ENCODE measurements around the gene MLEC.
A peak's percentile ranks its signal among the peaks of the same experiment; 100 is the strongest.

The MLEC gene, protein sequence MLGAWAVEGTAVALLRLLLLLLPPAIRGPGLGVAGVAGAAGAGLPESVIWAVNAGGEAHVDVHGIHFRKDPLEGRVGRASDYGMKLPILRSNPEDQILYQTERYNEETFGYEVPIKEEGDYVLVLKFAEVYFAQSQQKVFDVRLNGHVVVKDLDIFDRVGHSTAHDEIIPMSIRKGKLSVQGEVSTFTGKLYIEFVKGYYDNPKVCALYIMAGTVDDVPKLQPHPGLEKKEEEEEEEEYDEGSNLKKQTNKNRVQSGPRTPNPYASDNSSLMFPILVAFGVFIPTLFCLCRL

GRCh38 chr12:120686690-120687577 lies at the start of gene MLEC:
MLEC (plus strand) TSS chr12:120687149; CDS start chr12:120687297, 148 bp downstream.
- DNase-seq, result peak; percentile 100

DNA sequence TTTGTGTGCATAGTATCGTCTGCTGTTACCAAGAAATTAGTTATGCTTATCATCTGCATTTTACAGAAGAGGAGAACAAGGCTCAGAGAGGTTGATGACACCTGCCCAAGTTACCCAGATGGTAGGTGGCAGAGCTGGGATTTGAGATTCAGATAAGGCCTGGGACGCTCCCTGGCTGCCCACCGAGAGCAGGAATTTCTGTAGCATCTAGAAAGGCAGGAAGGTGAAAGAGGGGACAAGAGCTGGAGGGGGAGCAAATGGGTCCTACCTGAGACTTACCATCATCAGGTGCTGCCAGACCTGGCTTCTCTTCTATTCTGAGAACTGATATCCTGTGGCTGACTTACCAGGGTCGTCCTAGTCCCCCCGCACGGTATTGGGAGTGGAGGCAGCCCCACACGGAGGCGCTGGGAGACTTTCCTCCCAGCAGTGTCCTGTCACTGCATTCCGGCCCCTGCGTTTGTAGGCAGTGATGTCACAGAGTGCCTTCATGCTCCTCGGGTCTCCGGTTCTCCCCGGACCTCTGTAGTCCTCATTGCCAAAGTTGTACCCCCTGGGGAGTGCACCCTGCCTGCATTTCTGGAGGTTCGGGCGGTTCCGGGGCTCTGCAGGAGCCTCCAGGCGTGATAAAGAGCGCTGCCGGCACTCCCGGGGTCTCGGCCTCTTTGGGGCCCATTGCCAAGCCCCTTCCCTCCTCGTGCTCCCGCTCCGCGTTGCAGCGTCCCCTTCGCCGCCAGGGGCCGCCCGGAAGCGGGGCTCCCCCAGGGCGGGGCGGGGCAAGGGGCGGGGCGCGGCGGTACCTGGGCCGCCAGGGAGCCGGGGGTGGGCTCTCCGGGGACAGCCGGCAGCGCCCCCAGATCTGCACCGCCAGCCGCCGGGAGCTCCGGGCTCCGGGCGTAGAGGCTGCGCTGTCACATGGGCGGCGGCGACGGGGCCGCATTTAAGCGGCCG lies 46.9 kb upstream of the MLEC start, which contains the start of gene CABP1:
TSS of gene CABP1 (plus strand) at position 856 of the 951 bp plus-strand sequence. CDS start at position 916, 60 bp downstream.
- DNase-seq, result peak; percentile 45

DNA sequence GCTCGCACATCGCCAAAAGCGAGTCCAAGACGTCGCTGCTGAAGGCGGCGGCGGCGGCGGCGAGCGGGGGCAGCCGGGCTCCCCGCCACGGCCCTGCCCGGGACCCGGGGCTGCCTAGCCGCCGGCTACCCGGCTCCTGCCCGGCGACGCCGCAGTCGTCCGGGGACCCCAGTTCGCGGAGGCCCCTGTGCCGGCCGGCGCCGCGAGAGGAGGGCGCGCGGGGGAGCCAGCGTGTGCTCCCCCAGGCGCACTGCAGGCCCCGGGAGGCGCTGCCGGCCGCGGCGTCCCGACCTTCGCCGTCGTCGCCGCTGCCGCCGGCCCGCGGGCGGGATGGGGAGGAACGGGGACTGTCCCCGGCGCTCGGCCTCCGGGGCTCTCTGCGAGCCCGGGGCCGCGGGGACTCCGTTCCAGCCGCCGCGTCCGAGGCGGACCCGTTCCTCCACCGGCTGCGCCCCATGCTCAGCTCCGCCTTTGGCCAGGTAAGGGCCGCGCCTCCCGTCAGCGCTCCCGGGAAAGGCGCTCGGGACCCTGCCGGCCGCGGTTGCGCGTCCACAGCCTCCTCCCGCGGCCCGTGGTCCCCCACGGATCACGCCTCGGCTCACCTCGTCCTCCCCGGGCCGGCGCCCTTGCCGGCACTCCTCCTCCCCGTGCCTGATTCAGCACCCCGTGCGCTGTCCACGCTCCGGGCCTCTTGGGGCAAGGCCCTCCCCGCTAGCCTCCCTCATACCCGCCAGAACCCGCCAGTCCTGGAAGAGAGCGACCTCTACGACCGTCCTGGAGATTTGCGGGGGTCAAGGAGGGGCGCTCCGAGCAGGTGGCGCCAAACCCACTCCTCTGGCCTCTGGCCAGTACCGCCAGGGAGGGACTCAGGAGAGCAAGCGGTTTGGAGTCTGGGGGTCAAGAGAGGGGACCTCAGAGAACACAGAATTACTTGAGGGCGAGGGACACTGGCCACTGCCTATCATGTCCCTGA lies 45.8 kb upstream of the MLEC start:
- DNase-seq, result peak; percentile 66

DNA sequence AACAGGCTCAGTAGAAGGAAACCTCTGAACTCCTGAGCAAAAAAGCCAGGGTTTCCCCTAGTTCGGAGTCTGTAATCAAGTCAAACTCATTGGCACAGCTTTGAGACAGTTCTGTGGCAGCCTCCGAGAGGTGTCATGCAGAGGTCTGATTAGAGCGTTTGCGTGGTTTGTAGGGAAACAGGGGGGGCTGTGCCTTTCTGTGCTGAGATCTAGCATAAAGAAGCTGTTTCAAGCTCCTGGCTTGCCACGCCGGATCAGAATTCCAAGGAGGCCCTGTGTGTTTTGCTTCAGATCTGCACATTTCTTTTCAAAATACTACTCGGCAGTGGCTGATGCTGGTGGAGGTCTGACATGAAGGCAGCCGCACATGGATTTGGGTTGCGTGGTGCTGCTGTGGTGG lies 44.8 kb upstream of the MLEC start:
- no peak for DNase-seq

DNA sequence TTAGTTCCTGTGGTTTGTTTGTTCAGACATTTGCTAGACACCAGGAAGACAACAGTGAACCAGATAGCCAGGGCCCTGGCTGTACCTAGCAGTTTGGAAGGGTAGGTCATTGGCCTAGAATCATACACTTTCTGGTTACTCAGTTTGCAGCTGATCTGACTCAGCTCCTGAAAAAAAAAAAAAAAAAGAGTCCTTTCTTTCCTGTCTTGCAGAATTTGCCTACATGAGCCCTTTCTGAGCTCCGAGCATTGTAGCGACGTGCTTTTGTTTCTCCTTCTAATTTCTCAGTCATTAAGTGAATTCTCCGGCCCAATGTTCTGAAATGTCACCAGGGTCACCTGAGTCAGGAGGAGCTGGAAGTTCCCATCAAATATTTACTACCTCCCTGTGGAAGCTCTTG lies 44.1 kb upstream of the MLEC start:
- DNase-seq, result no peak

GRCh38 chr12:120643574-120643973 lies 43.4 kb upstream of the MLEC start:
- DNase-seq, result no peak

DNA sequence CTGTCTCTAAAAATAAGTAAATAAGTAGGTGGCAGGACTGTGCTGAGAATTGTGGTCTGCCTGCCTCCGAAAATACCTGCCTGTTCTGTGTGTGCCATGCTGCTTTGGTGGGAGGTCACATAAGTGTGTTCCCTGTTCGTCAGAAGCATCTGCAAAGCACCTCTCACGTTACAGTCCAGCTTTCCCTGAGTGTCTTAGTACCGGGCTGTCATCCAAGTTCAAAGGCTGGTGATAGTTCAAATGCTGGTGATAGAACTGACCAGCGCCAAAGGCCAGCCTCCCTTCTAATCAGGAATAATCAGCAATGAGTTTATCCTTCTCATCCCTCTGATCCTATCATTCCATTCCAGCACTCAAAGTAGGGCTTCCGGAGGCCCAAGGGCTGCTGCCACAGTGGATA lies 40.9 kb upstream of the MLEC start:
- DNase-seq, result no peak

DNA sequence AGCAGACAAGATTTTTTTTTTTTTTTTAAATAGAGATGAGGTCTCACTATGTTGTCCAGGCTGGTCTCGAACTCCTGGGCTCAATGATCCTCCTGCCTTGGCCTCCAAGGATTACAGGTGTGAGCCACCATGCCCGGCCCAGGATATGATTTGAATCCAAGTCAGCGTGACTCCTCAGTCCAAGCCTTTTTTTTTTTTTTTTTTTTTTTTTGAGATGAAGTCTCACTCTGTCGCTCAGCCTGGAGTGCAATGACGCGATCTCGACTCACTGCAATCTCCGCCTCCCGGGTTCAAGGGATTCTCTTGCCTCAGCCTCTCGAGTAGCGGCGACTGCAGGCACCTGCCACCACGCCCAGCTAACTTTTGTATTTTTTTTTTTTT lies 39.6 kb upstream of the MLEC start:
- no peak for DNase-seq

DNA sequence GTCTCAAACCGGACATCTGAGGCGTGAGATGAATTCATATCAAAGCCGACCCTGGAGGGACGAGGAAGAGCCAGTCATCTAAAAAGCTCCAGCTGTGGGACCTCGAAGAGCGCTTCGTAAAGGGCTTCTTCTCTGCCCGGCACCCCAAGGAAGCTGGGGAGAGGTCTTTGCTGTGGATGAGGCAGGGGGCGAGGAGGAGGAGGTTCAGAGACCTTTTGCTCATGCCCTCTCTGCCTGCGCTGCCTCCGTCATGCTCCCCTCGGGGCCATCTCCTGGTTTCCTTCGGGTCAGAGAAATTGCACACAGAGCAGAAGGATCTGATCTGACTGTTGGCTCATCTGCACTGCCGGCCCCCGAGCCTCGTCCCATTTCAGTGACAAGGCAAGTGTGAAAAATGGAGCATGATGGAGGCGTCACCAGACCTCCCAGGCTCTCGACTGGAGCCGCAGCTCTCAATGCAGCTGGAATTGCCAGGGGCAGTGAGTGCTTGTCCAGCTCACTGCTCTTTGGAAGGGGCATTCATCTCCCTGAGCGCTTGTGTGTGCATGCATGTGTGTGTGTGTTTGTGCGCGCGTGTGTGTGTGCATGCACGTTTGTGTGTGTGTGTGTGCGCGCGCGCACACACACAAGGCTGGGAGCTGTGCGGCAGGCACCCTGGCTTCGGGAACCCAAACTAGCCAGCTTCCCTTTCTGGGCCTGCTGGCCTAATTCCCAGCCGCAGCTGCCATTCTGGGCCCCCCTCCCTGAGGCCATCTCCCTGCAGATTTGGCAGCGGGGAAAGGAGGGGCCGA lies 37.3 kb upstream of the MLEC start:
- peak; percentile 56 for DNase-seq

DNA sequence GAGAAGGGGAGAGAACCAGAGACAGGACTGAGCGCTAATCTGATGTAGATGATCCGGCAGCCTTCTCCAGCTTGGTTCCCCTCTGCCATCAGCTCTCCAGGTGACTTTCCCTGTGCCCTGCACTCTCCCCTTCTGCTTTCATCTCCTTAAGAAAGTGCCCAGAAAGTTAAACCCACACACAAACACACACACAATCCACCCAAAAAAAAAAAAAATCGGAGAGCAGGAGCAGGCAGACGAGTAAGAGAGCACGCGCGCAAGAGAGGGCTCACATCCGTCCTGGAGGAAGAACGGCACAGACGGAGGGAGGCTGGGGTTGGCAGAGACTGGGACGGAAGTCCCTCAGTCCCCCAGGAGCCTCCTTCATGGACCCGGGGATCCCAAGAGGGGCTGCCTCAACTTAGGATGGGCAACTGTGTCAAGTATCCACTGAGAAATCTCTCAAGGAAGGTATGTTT lies 36.7 kb upstream of the MLEC start:
- DNase-seq, result no peak

DNA sequence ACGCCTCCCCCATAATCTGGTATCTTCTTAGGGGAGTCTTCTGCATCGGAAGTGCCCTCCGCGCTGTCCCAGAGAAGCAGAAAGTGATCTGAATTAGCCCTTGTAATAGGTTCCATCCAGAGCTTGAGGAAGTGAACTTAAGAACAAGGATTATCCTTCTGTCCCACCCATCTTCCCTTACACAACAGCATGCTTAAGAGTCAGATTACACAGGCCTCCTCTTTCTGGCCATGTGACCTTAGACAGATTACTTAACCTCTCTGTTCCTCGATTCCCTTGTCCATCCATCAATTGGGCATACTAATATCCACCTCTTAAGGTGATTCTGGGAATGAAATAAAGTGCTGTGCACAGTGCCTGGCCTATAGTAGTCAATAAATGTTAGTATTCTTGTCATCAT lies 35.1 kb upstream of the MLEC start:
- DNase-seq, result no peak

DNA sequence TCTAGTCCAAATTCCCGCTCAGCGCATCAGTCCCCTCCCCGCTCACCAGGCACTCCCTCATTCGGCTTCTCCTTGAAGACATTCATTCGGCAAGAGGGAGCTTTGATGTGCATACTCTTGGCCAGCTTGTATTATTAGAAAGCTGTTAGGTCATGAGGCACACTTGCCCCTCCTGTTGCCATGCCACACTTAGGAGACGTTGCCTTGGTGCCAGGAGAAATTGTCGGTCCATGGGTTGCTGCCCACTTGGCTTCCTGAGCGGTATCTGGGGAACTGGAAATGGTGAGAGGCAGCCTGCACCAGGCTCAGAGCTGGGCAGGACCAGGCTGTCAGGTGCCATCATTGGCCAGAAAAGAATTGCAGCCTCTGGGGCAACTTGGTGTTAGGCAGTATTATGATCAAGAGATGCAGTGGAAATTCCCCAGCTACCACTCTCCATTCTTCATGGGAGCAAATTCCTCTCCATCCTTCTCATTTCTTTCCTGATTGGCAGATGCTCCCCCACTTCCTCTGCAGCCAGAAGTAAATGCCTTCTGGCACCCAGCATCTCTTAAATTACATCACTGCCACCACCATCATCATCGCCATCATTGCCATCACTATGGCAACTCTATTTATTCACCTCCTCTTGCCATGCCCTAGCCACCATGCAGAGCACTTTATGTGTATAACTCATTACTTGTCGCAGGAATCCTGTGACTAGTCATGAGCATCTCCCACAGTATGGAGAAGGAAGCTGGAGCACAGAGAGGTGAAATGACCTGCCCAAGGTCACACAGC lies 34.1 kb upstream of the MLEC start:
- no peak for DNase-seq

DNA sequence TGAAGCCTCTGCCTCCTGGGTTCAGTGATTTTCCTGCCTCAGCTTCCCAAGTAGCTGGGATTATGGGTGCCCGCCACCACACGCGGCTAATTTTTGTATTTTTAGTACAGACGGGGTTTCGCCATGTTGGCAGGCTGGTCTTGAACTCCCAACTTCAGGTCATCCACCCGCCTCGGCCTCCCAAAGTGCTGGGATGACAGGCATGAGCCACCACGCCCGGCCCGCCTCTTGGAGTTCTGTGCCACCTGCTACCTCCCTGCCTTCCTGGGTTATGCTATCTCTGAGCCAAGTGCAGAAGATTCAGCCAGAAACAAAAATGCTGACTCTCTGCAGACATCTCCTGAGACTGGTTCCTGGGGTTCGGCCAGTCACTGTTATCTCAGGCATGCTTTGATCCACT lies 33.3 kb upstream of the MLEC start:
- DNase-seq, result no peak

DNA sequence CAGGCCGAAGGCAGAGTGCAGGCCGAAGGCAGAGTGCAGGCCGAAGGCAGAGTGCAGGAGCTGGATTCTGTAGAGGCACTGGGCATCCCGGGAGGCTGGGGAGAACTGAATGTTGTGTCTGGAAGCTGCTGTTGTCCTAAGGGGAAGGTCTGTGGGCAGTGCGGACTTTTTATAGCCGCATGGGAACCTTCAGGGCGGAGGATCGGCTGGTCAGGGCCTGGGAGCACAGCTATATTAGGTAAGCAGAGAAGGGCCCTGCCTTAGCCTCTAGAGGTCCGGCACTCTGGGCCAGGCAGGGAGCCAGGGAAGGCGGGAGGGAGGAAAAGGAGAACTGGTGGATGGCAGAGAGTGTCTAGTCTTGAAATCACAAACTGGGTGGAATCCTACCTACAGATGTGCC lies 32.3 kb upstream of the MLEC start:
- DNase-seq, result peak; percentile 45

DNA sequence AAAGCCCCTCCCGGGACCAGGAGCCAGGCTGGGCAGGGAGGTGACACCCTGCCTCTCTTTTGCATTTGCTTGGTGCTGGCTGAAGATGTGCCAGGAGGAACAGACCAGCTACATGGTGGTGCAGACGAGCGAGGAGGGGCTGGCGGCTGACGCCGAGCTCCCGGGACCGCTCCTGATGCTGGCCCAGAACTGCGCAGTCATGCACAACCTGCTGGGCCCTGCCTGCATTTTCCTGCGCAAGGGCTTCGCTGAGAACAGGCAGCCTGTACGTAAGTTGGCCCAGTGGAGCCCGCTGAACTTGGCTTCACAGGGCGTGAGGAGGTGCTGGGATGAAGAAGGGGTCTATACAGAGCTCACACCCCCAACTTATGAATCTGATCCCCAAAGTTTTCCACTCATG lies 30.9 kb upstream of the MLEC start:
- DNase-seq, result no peak

DNA sequence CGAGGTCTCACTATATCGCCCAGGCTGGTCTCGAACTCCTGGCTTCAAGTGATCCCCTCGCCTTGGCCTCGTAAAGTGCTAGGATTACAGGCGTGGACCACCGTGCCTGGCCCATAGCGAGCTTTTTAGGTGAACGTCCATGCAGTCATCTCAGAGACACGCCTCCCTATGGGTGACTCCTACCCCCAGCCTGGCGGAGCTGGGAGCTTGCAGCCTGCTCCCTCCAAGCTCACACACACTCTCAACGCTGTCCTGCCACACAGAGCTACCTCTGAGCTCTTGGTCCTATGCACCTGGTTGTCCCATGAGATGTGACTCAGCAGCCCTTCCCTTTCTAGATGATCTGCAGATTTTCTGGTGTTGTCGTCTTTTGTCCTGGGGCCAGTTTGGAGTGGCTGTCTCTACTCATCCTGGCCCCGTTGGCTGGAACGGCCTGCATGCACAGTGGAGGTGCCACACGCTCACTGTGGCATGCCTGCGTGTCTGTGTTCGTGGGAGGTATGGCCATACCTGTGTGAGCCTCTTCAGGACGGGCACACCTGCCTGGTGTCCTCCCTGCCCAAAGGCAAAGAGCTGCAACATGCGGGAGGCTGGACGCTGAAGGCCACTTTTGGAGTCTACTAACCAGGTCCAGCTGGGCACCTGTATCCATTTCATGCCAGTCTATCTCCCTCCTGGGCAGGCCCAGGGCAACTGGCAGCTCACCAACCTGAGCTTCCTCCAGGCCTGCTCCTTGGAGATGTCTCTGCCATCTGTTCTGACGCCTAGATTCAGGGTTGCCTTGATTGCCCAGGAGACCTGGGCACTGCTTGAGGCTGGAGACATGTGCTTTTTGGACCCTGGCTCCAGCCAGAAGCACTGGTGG lies 28.4 kb upstream of the MLEC start:
- DNase-seq, result no peak

GRCh38 chr12:120659151-120659525 lies 27.8 kb upstream of the MLEC start:
- DNase-seq, result no peak

DNA sequence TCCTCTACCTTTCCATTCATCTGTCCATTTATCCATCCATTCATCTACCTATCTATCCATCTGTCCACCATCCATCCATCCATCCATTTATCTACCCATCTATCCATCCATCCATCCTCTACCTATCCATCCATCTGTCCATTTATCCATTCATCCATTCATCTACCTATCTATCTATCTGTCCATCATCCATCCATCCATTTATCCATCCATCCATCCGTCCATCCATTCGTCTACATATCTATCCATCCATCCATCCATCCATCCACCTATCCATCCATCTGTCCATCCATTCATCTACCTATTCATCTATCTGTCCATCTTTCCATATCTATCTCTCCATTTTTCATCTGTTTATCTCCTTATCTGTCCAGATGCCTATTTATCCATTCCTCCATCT lies 25.5 kb upstream of the MLEC start:
- DNase-seq, result no peak

DNA sequence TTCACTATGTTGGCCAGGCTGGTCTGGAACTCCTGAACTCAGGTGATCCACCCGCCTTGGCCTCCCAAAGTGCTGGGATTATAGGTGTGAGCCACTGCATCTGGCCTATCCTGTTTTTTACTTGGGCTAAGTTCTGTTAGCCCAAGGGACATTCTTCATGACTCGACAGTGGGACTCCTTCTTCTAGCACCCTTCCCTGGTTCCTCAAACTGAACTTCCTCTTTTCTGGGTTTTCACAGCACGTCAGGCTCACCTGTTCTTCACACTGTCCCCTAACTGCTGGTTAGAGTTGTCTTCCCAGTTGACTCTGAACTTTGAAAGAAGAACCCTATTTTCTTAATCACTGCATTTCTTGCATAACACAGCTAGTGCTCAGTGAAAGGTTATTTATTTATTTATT lies 24.1 kb upstream of the MLEC start:
- no peak for DNase-seq
